ENCODE data around the gene NOD1.
A peak's percentile ranks its signal among the peaks of the same experiment; 100 is the strongest.

Gene NOD1

DNA sequence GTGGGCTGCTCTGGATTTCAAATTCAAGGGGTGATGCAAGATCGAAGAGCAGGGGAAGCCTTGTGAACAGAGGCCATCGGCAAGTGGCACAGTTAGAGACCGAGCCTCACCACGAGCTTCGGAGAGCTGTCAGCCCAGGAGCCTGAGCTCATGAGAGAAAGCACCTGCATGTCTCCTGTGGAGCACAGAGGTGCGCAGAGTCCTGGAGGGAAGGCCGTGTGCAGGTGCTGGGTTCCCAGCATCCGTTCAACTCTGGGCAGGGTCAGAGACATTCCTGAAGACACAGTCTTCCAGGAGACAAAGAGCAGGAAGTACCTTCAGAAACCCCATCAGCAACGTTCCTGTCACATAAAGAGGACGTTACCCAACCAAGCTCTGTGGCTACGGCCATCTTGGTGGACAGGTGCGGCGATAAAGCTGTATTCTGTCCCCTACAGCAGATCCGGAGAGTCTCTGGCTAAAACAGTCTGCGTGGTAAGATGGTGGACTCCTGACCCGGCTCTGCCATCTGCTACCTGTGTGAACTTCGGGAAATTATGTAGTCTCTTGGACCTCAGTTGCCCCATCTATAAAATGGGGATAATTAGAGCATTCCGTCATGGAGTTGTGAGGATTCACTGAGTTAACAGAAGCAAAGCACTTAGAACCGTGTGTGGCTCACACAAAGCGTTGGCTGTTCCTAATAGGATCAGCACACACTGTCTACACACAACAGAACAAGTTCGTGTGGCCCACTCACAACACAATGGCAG lies 40.6 kb downstream of the NOD1 start:
- Histone ChIP-seq H3K36me3 (ENCODE audit: control insufficient read depth in 1 of 2, insufficient read depth in 2 of 2, low read depth in 1 of 2, low read length in 2 of 2) (peaks cover 19 to 52% of the 10 kb centered on the region in 2 experiments), H3K18ac (ENCODE audit: low read depth in 1 of 2, low read length in 2 of 2) (no peak overlapping the region), H2BK5ac (ENCODE audit: low read depth, low read length, poor library complexity, severe bottlenecking) (no peak overlapping the region), H3K4me2 (ENCODE audit: low read length, poor library complexity, severe bottlenecking) (no peak overlapping the region), H2BK120ac (ENCODE audit: low read depth, low read length) (no peak overlapping the region), H2BK15ac (ENCODE audit: low read depth, poor library complexity, severe bottlenecking) (no peak overlapping the region), H2BK12ac (ENCODE audit: low read length in 2 of 2) (no peak overlapping the region), H3K27ac (ENCODE audit: low read length, poor library complexity, severe bottlenecking) (no peak overlapping the region), H3K4me1 (ENCODE audit: control insufficient read depth, insufficient read depth, low read depth, low read length) (no peaks in the 10 kb centered on the region), H3K4ac (ENCODE audit: low read depth in 1 of 2, low read length in 2 of 2) (no peak overlapping the region), H3K4me3 (ENCODE audit: insufficient read depth in 1 of 2, low read depth in 1 of 2, low read length in 2 of 2) (no peak overlapping the region), H3K9me3 (ENCODE audit: control insufficient read depth, low read length) (no peaks in the 10 kb centered on the region), H2AFZ (ENCODE audit: low read depth, low read length) (no peak overlapping the region), H4K91ac (ENCODE audit: low read length) (peak overlapping the region; percentile 45), H4K8ac (ENCODE audit: low read length) (no peak overlapping the region), H3K23ac (ENCODE audit: low read length in 2 of 2) (no peak overlapping the region), H3K14ac (ENCODE audit: low read length in 2 of 2) (no peak overlapping the region), H2AK5ac (ENCODE audit: low read length, severe bottlenecking) (no peak overlapping the region), H3K27me3 (ENCODE audit: control insufficient read depth in 1 of 2, insufficient read depth in 1 of 2, low read length in 2 of 2) (no peaks in the 10 kb centered on the region), H3K79me1 (replicated peaks; ENCODE audit: low read length, poor library complexity, severe bottlenecking) (no peaks in the 10 kb centered on the region), H3K9ac (ENCODE audit: low read length) (no peak overlapping the region)
- DNase-seq = no peak
- WGBS = 97% methylated on average over 20 of the region's 21 CpGs

GRCh38 chr7:30436518-30436917 lies 42.1 kb downstream of the NOD1 start:
- no peak overlapping the region for H3K27ac ChIP-seq (ENCODE audit: low read length, poor library complexity, severe bottlenecking)
- H3K14ac ChIP-seq (ENCODE audit: low read length in 2 of 2) = no peak overlapping the region
- 100% methylated on average over 1 of the region's 1 CpG for WGBS
- peak overlapping the region; percentile 19 for H4K8ac ChIP-seq (ENCODE audit: low read length)
- H4K91ac ChIP-seq (ENCODE audit: low read length) = no peak overlapping the region
- no peaks in the 10 kb centered on the region for H3K79me1 ChIP-seq (replicated peaks; ENCODE audit: low read length, poor library complexity, severe bottlenecking)
- H2AFZ ChIP-seq (ENCODE audit: low read depth, low read length) = no peak overlapping the region
- DNase-seq = no peak
- H2AK5ac ChIP-seq (ENCODE audit: low read length, severe bottlenecking) = no peak overlapping the region
- no peak overlapping the region for H2BK15ac ChIP-seq (ENCODE audit: low read depth, poor library complexity, severe bottlenecking)
- H3K36me3 ChIP-seq (ENCODE audit: control insufficient read depth in 1 of 2, insufficient read depth in 2 of 2, low read depth in 1 of 2, low read length in 2 of 2) = peaks cover 19 to 63% of the 10 kb centered on the region in 2 experiments
- no peak overlapping the region for H3K18ac ChIP-seq (ENCODE audit: low read depth in 1 of 2, low read length in 2 of 2)
- H3K27me3 ChIP-seq (ENCODE audit: control insufficient read depth in 1 of 2, insufficient read depth in 1 of 2, low read length in 2 of 2) = no peaks in the 10 kb centered on the region
- H2BK120ac ChIP-seq (ENCODE audit: low read depth, low read length) = no peak overlapping the region
- H3K4me1 ChIP-seq (ENCODE audit: control insufficient read depth, insufficient read depth, low read depth, low read length) = no peaks in the 10 kb centered on the region
- H3K4me3 ChIP-seq (ENCODE audit: insufficient read depth in 1 of 2, low read depth in 1 of 2, low read length in 2 of 2) = no peak overlapping the region
- H3K9me3 ChIP-seq (ENCODE audit: control insufficient read depth, low read length) = no peaks in the 10 kb centered on the region
- no peak overlapping the region for H2BK12ac ChIP-seq (ENCODE audit: low read length in 2 of 2)
- no peak overlapping the region for H3K4me2 ChIP-seq (ENCODE audit: low read length, poor library complexity, severe bottlenecking)
- H3K4ac ChIP-seq (ENCODE audit: low read depth in 1 of 2, low read length in 2 of 2) = no peak overlapping the region
- no peak overlapping the region for H3K23ac ChIP-seq (ENCODE audit: low read length in 2 of 2)
- no peak overlapping the region for H2BK5ac ChIP-seq (ENCODE audit: low read depth, low read length, poor library complexity, severe bottlenecking)
- H3K9ac ChIP-seq (ENCODE audit: low read length) = no peak overlapping the region

DNA sequence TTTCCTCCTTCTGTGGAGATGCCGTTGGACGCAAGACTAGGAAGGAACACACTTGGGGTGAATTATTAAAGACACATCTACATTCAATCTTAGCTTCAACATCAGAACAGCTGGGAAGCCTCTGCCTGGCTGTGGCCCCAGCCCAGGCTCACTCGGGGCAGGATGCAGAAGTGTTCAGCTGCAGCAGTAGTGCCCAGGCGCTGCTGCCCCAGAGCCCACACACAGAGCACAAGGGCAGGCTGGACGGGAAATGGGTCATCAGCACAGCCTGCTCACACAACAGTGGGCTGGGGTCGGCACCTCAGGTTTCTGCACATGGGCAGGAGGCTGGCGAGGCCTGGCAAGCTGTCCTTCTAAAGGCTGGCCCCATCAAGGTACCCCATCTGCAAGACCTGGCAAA lies 42.5 kb downstream of the NOD1 start:
- Histone ChIP-seq H2BK15ac (ENCODE audit: low read depth, poor library complexity, severe bottlenecking) (no peak overlapping the region), H3K27me3 (ENCODE audit: control insufficient read depth in 1 of 2, insufficient read depth in 1 of 2, low read length in 2 of 2) (no peaks in the 10 kb centered on the region), H3K23ac (ENCODE audit: low read length in 2 of 2) (no peak overlapping the region), H3K4me1 (ENCODE audit: control insufficient read depth, insufficient read depth, low read depth, low read length) (no peaks in the 10 kb centered on the region), H3K9me3 (ENCODE audit: control insufficient read depth, low read length) (no peaks in the 10 kb centered on the region), H2BK5ac (ENCODE audit: low read depth, low read length, poor library complexity, severe bottlenecking) (no peak overlapping the region), H3K79me1 (replicated peaks; ENCODE audit: low read length, poor library complexity, severe bottlenecking) (no peaks in the 10 kb centered on the region), H2BK12ac (ENCODE audit: low read length in 2 of 2) (no peak overlapping the region), H4K91ac (ENCODE audit: low read length) (no peak overlapping the region), H3K18ac (ENCODE audit: low read depth in 1 of 2, low read length in 2 of 2) (no peak overlapping the region), H3K4me3 (ENCODE audit: insufficient read depth in 1 of 2, low read depth in 1 of 2, low read length in 2 of 2) (no peak overlapping the region), H4K8ac (ENCODE audit: low read length) (no peak overlapping the region), H3K4ac (ENCODE audit: low read depth in 1 of 2, low read length in 2 of 2) (no peak overlapping the region), H3K14ac (ENCODE audit: low read length in 2 of 2) (no peak overlapping the region), H2AFZ (ENCODE audit: low read depth, low read length) (no peak overlapping the region), H3K36me3 (ENCODE audit: control insufficient read depth in 1 of 2, insufficient read depth in 2 of 2, low read depth in 1 of 2, low read length in 2 of 2) (peaks cover 19 to 68% of the 10 kb centered on the region in 2 experiments), H3K9ac (ENCODE audit: low read length) (no peak overlapping the region), H3K27ac (ENCODE audit: low read length, poor library complexity, severe bottlenecking) (no peak overlapping the region), H2AK5ac (ENCODE audit: low read length, severe bottlenecking) (no peak overlapping the region), H2BK120ac (ENCODE audit: low read depth, low read length) (no peak overlapping the region), H3K4me2 (ENCODE audit: low read length, poor library complexity, severe bottlenecking) (no peak overlapping the region)
- DNase-seq = no peak
- over 99% methylated on average over 7 of the region's 7 CpGs for WGBS

GRCh38 chr7:30434140-30434799 lies 44.3 kb downstream of the NOD1 start:
- H4K8ac ChIP-seq (ENCODE audit: low read length) = no peak overlapping the region
- no peak overlapping the region for H2BK12ac ChIP-seq (ENCODE audit: low read length in 2 of 2)
- no peak overlapping the region for H2BK120ac ChIP-seq (ENCODE audit: low read depth, low read length)
- H3K14ac ChIP-seq (ENCODE audit: low read length in 2 of 2) = no peak overlapping the region
- H3K9ac ChIP-seq (ENCODE audit: low read length) = no peak overlapping the region
- no peak overlapping the region for H4K91ac ChIP-seq (ENCODE audit: low read length)
- no peak overlapping the region for H3K18ac ChIP-seq (ENCODE audit: low read depth in 1 of 2, low read length in 2 of 2)
- H3K36me3 ChIP-seq (ENCODE audit: control insufficient read depth in 1 of 2, insufficient read depth in 2 of 2, low read depth in 1 of 2, low read length in 2 of 2) = peaks cover 19 to 85% of the 10 kb centered on the region in 2 experiments
- no peak overlapping the region for H2AFZ ChIP-seq (ENCODE audit: low read depth, low read length)
- H2AK5ac ChIP-seq (ENCODE audit: low read length, severe bottlenecking) = no peak overlapping the region
- no peak overlapping the region for H2BK15ac ChIP-seq (ENCODE audit: low read depth, poor library complexity, severe bottlenecking)
- H2BK5ac ChIP-seq (ENCODE audit: low read depth, low read length, poor library complexity, severe bottlenecking) = no peak overlapping the region
- no peak overlapping the region for H3K4me2 ChIP-seq (ENCODE audit: low read length, poor library complexity, severe bottlenecking)
- H3K27me3 ChIP-seq (ENCODE audit: control insufficient read depth in 1 of 2, insufficient read depth in 1 of 2, low read length in 2 of 2) = no peaks in the 10 kb centered on the region
- DNase-seq = no peak
- peaks cover 2% of the 10 kb centered on the region for H3K4me1 ChIP-seq (ENCODE audit: control insufficient read depth, insufficient read depth, low read depth, low read length)
- no peak overlapping the region for H3K23ac ChIP-seq (ENCODE audit: low read length in 2 of 2)
- no peak overlapping the region for H3K4ac ChIP-seq (ENCODE audit: low read depth in 1 of 2, low read length in 2 of 2)
- H3K4me3 ChIP-seq (ENCODE audit: insufficient read depth in 1 of 2, low read depth in 1 of 2, low read length in 2 of 2) = no peak overlapping the region
- H3K9me3 ChIP-seq (ENCODE audit: control insufficient read depth, low read length) = no peaks in the 10 kb centered on the region
- no peak overlapping the region for H3K27ac ChIP-seq (ENCODE audit: low read length, poor library complexity, severe bottlenecking)
- H3K79me1 ChIP-seq (replicated peaks; ENCODE audit: low read length, poor library complexity, severe bottlenecking) = no peaks in the 10 kb centered on the region
- 95% methylated on average over 5 of the region's 6 CpGs for WGBS

Measured in mesenchymal stem cell (in vitro differentiated cells and primary cell).